ENCODE results near the gene STIMATE.

STIMATE gene

DNA sequence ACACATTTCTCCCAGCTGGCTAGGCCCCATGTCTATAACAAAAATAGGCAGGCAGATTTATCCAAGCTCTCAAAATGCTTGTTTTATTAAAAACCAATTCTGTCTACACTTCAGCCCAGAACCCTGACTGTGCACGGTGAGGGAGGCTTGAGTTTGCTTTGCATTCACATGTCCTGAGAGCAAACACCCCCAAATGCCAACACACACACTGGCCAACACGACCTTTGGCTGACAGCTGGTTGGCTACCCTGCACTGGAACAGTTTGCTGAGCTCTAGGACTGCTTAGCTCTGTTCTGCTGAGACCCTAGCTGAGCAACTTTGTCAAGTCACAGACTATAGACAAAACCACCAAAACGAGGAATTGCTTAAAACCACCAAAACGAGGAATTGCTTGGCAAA, 3.6 kb downstream of the STIMATE start:
- no peak for DNase-seq (ENCODE audit: low read depth, low spot score)

DNA sequence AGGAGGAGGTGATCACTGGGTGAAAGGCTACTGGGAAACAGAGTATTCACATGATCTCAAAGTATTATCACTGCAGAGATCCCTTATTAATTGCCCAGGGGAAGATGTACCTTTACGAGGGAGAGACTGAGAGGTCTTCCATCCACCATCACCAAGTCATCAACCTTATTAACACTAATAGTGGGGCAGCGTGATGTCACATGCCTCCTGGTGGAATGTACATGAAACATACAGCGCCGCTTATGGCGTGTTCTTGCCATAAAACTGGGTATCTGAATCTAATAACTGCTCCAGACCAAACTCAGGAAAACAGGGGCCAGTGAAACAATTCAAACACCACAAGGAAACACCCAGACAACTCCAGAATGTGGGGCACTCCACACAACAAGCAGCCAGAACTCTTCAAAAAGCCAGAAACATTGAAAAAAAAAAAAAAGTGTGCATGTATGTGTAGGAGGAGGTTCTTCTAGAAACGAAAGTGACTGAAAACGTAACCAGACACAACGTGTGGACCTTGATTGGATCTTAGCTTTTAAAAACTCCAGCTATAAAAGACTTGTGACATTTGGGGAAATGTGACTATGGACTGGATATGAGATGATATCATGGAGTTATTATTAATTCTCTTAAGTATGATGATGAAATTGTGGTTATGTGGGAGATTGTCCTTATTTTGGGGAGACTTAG, 4.6 kb downstream of the STIMATE start:
- DNase-seq (ENCODE audit: low read depth, low spot score): no peak

DNA sequence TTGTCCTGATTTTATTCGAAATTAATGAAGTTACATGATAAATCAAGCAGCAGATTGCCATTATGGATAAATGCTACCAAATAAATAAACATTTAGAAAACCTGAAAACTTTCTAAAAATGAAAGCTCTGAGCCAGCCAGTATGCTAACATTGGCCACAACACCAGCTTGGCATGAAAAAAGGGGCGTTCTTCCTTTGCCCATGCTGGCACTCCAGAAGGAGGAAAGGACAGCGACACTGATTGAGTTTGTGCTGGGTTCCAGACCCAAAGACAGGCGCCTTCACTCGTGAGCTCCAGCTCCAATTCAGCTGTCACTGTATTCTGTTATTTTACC, 5.1 kb downstream of the STIMATE start:
- no peak for DNase-seq (ENCODE audit: low read depth, low spot score)

DNA sequence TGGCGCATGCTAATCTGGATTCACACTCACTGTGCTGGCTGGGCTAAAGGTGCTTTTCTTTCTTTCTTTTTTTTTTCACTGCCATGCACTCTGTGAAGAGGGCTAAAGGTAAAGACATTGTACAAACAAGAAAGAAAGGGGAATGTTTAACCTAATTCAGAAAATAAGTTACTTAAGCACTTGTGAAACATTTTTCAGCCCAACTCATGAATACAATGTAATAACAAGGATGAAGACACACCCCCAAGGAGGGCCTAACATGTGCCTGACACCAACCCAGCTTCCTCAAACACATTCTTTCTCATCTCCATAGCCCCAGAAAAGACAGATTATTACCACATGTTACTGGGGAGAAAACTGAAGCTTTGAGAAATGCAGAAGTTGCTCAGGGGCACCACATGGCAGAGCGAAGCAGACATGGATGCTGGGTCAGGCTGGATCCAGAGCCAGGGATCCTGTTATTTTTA, 5.7 kb downstream of the STIMATE start:
- DNase-seq (ENCODE audit: low read depth, low spot score): no peak

DNA sequence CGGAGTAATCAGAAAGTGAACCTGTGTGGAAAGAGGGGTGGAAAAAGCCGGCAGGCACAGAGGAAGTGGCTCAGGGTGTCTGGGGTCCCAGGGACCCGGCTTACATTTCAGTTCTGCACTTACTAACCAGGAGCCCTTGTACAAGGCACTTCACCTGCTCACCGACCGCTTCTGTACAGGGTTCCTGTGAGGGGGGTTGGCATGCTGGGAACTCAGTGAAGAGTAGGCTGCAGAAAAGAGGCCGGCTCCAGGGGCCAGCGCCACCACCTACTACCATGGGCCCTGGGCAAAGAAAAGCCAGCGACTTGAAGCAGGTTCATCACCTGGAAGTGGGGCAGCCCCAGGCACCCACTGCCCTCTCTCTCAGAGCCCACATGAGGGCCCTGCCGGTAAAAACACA, 6.2 kb downstream of the STIMATE start:
- no peak for DNase-seq (ENCODE audit: low read depth, low spot score)

DNA sequence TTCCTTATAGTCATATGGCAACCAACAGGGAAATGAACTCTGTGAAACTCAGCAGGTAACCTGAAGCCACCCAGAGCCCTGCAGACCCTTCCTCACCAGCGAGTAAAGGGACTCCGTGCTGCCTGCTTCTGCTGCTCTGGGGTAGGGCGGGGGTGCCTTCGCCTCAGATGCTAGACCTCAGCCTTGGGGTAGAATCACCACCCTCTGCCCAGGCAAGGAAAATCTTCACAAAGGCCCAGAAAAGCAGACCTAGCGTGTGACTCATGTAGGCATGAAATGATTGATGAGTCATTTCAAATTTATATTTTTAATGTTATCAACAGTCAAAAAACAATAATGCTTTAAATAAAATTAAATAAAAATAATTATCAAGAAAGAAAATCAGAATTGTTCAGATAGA, 6.6 kb downstream of the STIMATE start:
- no peak for DNase-seq (ENCODE audit: low read depth, low spot score)

DNA sequence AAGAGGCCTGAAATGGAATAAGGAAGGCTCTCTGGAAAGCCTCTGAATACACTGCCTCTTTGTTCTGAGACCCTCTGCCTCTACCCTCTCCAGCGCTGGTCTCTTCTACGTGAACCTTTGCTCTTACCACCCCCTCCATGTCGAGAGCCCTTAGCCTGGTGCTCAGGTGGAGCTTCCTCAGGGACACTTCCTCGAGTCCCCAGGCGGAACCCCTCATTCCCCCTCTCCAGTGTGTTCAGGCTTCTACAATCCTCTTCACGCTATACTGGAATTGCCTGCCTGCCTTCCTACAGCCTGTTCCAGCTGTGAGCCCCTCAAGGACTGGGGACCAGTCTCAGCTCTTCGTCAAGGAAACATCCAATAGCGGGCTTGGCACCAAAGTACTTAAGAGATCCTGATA, 7.4 kb downstream of the STIMATE start:
- no peak for DNase-seq (ENCODE audit: low read depth, low spot score)

DNA sequence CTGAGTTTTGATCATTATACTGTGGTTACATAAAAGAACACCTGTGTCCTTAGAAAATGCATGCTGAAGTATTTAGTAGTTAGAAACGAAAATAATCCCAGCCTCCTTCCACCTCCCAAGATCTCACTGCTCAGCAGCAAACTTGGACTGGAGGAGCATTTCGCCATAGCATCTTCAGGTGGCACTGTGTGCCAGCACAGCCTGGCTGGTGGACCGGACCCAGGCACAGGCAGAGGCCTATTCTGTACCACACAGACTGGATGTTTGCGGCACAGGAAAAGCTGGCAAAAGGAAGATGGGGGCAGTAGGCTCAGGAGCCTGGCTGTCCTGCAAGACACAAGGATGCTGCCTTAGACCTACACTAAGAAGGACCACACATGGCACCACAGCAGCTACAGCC, 10.2 kb downstream of the STIMATE start:
- DNase-seq (ENCODE audit: low read depth, low spot score): no peak

DNA sequence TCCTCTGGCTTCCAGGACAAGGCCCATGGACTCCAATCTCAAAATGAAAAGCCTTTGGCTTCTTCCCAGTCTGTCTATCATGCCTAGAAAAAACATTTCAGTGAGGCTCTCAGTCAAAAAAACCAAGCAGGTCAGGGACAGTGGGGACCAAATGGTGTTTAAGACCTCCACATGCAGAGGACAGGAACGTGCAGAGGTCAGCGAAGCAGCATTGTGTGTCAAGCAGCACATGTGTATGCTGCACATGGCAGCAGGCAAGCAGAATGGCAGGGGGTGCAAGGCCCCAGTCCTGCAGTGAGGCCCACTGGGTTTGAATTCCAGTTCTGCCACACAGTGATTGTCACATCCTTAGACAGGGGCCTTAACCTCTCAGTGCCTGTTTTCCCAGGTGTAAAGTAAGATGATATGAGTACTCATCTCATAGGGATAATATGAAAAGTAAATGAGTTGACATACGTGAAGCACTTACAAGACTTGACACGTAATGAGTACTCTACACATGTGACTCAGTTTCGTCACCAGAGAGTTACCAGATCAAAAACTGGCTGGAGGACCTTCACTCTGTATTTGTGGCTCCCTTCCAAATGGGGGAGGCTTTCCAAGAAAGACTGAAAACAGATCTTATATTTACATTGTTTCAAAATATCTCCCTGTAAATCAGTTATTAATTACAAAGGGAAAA, 11.2 kb downstream of the STIMATE start:
- no peak for DNase-seq (ENCODE audit: low read depth, low spot score)

DNA sequence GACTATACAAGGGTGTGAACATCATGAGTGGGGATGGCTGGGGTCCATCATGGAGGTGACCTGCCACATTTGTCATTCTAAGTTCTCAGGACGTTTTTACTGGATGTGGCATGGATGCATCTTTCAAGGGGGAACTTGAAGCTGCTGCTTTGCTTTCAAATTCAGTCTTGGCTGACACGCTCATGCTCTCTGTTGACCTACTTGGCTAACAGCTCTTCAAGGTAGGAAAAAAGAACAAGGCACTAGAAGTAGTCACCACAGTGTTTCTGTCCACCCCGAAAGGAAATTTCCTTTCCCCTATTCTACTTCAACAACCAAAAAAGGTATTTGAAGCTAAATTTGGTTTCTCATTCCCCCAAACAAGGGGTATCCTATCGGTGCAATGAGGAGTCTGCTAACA, 15.0 kb downstream of the STIMATE start:
- no peak for DNase-seq (ENCODE audit: low read depth, low spot score)

DNA sequence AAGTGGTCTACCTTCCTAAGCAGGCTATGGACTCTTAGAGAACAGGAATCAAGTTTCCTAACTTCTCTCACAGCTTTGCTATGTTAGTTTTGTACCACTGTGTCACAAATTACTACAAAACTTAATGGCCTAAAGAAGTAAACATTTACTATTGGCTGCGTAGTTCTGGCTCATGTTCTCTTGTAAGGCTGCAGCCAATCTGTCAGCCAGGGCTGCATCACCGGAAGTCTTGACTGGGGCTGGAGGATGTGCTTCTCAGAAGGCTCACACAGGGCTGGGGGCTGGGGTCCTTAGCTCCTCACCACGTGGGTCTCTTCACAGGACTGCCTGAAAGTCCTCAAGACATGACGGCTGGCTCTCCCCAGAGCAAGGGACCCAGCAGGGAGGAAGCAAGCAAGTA, 15.5 kb downstream of the STIMATE start:
- no peak for DNase-seq (ENCODE audit: low read depth, low spot score)

DNA sequence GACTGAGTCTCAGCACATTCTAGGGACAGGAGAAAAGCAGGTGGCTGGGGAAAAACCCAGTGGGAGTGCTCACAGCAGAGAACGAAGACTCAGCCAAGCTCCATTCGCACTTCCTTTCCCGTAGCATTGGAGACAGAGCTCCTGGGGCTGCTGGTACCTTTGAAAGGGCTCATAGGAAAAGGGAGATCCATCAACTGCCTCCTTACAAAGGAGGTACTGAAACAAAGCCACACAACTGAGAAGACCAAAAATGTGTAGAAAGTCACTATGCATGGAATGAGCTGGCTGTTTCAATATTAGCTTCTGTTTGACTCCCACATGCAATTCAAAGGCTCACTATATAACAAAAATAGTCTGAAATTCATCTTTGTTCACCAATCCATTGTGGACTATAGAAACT, 16.9 kb downstream of the STIMATE start:
- no peak for DNase-seq (ENCODE audit: low read depth, low spot score)

DNA sequence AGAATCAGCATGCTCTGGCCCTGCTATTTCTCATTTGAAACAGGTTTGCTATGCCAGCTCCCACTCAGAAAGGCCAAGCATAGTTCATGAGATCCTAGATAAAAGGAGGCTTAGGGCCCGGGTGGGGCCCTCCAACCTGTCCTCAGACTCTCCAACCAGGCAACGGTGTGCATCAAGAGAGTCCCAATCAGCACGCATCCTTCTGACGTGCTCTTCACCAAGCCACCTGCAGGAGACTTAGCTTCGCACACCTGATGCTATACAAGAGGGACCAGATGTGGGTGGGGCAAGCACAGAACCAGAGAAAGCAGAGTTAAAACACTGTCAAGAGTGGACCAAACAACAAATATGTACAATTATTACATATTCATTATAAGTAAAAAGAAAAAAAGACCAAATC, 17.3 kb downstream of the STIMATE start:
- no peak for DNase-seq (ENCODE audit: low read depth, low spot score)

DNA sequence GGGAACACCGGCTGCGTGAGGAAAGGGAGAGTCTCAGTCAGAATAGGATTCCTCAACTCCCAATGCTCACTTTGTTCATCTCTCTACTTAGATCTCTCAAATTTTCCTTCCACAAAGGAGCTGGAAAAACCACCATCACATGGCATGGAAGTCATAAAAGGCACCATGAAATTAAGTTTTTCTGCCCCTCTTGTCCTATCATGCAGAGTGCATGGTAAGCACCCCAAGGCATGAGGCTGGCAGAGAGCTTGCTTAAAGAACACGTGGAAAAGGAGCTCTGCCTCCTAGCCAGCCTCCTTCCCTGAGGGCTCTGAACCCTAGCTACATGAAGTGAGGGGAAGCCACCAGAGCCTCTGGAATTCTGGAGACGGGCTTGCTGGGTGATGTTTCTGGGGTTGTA, 17.8 kb downstream of the STIMATE start:
- DNase-seq (ENCODE audit: low read depth, low spot score): no peak

DNA sequence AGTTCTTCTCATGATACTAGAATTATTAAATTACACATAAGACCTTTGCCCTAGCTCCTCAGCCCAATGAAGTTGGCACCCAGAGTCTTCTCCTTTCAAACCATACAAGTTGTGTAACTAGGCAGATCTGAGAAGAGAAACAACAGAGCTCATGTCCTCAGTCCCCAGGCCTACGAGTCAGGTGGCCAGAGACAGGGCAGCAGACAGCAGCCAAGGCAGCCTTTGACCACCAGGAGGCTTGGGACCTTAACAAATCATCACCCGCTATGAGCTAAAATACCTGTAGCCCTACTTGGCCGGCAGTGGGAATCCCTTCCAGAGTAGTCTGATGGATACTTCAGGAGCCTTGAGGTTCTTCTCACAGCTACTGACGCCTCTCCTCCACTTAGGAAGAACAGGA, 18.3 kb downstream of the STIMATE start:
- no peak for DNase-seq (ENCODE audit: low read depth, low spot score)

DNA sequence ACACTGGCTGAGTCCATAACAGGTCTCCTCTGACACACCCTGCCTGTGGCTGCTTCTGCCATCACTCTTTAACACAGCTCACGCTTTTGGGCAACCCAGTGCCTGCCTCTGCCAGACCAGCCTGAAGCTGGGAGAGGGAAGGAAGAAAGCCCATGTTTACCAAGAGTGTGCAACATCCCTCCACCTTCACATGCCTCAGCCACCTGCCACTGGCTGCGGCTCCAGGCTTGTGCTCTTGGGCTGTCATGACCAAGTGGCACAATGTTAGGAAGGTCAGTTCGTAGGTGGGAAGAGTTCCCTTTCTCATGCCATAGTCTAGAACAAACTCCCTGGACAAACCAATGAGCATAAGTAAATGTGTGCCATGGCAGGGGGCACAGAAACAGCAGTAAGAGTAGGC, 20.3 kb downstream of the STIMATE start:
- DNase-seq (ENCODE audit: low read depth, low spot score): no peak

DNA sequence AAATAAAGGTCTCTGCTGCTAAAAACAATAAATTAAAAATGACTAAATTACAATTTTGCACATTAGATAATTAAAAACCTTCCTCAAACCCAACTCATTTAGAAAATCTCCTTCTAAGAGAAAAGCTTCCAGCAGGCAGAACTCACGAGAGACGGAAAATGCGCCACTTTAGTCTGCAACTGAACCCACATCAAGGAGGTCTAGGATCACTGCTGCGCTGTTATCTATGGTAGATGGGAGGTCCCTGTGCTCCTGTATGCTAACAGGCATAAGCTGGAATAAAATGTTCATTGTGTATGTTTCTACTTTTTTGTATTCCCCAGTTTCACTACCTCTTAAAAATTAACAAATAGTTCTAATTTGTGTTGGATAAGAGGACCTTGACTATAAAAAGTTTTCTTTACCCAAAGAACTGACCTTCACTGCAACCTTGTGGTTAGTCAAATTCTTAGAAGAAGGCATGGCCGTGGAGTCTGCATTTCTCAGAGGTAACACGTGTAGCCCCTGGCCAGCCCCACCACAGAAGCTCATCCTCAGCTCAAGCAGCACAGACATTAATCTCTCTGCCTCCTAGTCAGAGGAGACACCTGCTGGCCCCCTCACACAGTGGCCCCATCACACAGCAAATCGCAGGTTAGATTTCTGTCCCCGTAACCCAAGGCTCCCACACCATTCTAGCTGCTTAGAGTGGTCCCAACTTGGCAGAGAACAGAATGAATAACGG, 22.3 kb downstream of the STIMATE start:
- no peak for DNase-seq (ENCODE audit: low read depth, low spot score)

DNA sequence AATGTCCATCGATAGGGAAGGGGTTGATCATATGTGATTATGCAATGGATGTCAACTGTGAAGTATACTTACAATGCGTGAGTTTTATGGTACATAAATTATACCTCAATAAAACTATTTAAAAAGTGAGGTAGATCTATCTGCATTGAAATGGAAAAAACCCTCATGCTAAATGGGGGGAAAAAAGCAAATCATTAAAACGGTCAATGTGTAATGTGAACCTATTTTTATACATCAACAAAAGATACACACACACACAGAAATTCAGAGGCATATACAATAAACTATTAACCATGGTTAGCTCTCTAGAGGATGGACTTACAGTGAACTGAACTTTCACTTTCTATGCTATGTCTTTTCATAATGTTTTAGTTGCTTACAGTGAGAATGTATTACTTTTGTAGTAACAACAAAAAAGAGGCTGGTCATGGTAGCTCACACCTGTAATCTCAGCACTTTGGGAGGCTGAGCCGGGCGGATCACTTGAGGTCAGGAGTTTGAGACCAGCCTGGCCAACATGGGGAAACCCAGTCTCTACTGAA, 23.1 kb downstream of the STIMATE start:
- no peak for DNase-seq (ENCODE audit: low read depth, low spot score)

DNA sequence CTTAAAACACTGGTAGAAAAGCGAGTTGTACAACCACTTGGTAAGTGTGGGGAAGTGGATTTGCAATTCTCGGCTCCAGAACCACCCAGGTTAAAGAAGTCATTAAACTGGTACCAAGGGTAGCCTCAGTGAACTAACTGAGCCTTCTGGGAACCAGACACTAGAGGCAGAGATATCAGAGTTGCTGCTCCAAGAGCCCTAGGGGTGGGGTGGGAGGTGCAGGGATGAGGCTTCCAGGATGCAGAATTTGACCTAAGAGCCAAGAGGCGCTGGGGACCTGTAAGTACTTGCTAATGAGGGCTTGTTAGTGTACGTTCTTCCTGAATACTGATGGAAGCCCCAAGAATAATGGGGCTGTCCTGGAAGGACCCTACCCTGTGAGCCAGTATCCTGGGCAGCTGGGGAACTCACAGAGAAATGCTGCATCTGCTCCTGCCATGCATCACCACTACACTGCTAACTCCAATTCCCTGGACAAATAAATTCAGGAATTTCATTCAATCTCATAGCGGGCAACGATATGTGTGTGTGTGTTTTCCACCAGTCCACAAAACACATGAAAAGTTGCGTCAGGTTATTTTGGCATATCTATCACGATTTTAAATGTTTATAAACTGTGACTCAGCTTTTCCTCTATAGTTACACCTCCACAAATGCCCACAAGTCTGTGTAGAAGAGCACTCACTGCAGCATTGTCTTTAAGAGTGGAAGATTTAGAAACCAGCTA, 23.8 kb downstream of the STIMATE start:
- DNase-seq (ENCODE audit: low read depth, low spot score): no peak

DNA sequence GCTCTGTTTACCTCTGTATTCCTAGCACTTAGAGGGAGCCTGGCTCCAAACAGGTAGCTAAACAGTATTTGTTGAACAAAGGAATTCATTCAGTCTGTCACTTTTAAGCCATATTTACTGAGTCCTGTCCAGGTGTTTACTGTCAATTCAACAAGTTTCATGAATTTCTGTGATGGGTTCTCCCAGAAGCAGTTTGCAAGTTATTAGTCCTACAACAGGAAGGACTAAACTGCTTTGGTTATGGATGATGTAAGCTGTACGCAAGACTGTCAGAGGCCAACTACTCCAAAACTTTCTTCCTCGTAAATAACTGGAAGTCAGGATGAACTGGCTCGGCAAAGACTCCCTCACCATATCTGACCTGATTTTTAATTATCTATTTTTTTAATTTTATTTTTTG, 25.1 kb downstream of the STIMATE start:
- no peak for DNase-seq (ENCODE audit: low read depth, low spot score)

DNA sequence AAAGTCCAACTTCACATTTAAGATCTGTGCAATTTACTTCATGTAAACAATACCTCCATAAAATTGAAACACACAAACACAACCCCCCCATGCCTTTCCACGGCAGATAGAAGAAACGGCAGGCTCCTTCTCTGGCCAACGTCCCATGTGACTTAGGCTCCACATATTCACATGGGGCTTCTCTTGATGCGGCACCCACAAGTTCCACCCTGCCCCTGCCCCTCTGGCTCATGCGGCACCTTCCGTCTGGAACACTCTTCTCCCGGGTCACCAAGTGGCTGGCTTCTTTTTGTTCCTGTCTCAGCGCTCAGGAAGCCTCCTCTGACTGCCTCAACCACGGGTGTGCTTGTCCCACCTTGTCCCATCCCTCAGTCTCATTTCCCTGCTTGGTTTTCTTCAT, 25.6 kb downstream of the STIMATE start:
- DNase-seq (ENCODE audit: low read depth, low spot score): no peak

DNA sequence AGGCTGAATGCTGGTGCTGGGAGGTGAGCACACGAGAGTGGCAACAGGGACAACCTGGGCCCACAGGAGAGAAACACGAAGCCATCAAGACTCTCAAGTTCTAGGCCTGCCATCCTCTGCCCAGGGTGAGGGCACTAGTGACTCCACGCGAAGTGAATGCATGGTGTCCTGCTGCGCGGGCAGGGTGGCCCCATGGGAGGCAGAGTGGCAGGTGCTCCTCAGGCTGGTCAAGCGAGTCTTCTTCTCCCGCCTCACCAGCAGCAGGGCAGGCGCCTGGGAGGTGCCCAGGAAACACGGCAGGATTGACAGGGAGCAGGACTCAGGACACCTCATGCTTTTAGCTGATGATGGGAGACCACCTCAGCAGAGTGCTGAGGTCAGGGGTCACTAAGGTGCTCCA, 26.9 kb downstream of the STIMATE start:
- DNase-seq (ENCODE audit: low read depth, low spot score): no peak

Measured in smooth muscle cell of the brain vasculature (primary cell).